Mucosa of descending colon (tissue), 3 donors: ENCODE results near the gene TBX15. TPM values are rescaled to one million over a fixed set of nuclear protein-coding genes. Genes with fewer than 3 reads are reported as not detected.

ENCODE experiments used
- ATAC-seq: fragments of 200-7000 bp; cut with Tn5 transposase; one replicate; pipeline ENCODE4 v1.9.1; 2020; ENCODE audit warnings: mild to moderate bottlenecking, moderate library complexity
- DNase-seq, 3 donors: peaks; one replicate each; pipeline ENCODE4 v3.0.0-alpha.2; 2020
- H3K36me3 ChIP-seq: fragments of 200-600 bp; one replicate; pipeline ENCODE4 v1.8.0; 2021; ENCODE audit warnings: low read depth, mild to moderate bottlenecking
- H3K4me1 ChIP-seq: fragments of 200-600 bp; one replicate; pipeline ENCODE4 v1.8.0; 2021; ENCODE audit warnings: low read depth, mild to moderate bottlenecking
- H3K4me3 ChIP-seq: fragments of 200-600 bp; one replicate; pipeline ENCODE4 v1.8.0; 2021; ENCODE audit warnings: mild to moderate bottlenecking
- H3K9me3 ChIP-seq: fragments of 200-600 bp; one replicate; pipeline ENCODE4 v1.8.0; 2021; ENCODE audit warnings: mild to moderate bottlenecking
- intact Hi-C, 2 donors: fragments of 100-400 bp; cut with DNase I in 1 of 2; cut with micrococcal nuclease in 1 of 2; formaldehyde crosslinking; loops; one replicate each; pipeline versions ENCODE4 v1.11.0 to v1.11.1; 2022; cut with DNase I, micrococcal nuclease
- total RNA-seq, 3 donors: library from RNA; stranded (reverse); fragmentation: NEBNext Ultra II Directional in 2 of 3; extraction: Animal tissue kit (Norgen Biotek cat#: 25700) in 2 of 3; gene quantifications; one replicate each; pipeline versions ENCODE4 v1.2.1 to v1.2.4, GENCODE V29; 2021 to 2023
- TF ChIP-seq, protein P1 (sequence below): fragments of 200-600 bp; IDR thresholded peaks from one replicate; pipeline ENCODE4 v1.8.0; 2022; ENCODE audit warnings: antibody characterized with exemption, mild to moderate bottlenecking
- donor health status: DM: no; HTN: no; CAD: no; lungs with moderate emphysema.
- donor health status: DM: no; HTN: no; CAD: no.
- donor health status: DM: no; HTN: yes; CAD: no.

TBX15 gene
- total RNA-seq, 3 donors from 2014 or later = not detected

DNA sequence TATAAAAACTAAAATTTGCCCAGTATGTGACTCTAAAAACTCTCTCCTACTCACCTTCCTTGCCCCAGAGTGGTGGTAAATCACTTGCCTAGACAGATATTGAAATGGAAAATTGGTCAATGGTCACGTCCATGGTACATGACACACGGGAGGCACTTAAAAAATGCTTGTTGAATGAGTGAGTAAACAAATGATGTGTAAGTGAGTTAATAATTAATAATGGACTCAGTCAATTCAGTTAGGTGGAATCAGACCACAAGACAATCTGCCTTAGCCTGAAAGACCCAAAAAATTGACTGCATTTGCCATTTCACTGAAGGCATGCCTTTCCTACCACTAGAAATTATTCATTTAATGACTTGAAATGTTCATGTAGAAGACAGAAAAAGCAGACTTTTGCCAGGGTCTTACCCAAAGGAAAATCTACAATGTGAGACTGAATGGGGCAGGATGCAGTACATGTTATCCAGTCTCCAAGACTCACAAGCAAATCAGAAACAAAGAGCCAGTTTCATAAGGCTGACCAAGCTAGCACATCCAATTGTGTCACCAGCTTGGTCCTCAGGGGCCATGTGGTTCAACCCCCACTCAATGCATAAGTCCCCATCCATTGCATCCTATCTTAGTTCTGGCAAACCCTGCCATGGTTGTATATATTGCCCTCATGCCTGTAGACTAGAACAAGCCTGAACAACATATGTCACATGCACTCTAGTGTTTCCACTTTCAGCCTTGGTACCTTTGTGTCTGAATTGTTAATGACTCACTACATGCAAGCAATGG, 73.6 kb downstream of the TBX15 start:
- DNase-seq (no peak), ATAC-seq (no peak)
- intact Hi-C loops = no loop called here
- TF ChIP-seq, protein P1, sequence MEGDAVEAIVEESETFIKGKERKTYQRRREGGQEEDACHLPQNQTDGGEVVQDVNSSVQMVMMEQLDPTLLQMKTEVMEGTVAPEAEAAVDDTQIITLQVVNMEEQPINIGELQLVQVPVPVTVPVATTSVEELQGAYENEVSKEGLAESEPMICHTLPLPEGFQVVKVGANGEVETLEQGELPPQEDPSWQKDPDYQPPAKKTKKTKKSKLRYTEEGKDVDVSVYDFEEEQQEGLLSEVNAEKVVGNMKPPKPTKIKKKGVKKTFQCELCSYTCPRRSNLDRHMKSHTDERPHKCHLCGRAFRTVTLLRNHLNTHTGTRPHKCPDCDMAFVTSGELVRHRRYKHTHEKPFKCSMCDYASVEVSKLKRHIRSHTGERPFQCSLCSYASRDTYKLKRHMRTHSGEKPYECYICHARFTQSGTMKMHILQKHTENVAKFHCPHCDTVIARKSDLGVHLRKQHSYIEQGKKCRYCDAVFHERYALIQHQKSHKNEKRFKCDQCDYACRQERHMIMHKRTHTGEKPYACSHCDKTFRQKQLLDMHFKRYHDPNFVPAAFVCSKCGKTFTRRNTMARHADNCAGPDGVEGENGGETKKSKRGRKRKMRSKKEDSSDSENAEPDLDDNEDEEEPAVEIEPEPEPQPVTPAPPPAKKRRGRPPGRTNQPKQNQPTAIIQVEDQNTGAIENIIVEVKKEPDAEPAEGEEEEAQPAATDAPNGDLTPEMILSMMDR = no peak
- no peaks in the 10 kb centered on the region for H3K36me3 ChIP-seq
- H3K9me3 ChIP-seq = no peaks in the 10 kb centered on the region
- no peaks in the 10 kb centered on the region for H3K4me1 ChIP-seq
- H3K4me3 ChIP-seq = no peak overlapping the region

DNA sequence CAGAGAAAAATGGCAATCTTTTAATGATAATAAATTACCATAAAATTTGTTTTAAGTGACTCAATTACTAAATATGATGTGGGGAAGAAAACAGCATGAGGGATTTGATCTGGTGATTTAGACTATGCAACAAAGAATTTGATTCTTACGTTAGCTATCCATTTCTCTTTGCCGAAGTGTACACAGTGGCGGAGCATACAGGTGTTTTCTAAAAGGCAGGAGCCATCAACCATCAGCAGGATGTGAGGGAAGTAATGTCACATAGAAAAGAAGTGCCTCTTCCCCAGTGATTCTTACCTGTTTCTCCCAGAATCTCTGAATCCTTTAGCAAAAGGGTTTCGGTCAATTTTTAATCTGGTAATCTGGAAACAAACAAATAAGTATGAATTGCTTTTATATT, 74.3 kb downstream of the TBX15 start:
- Histone ChIP-seq H3K9me3 (no peaks in the 10 kb centered on the region), H3K4me3 (no peak overlapping the region), H3K4me1 (no peaks in the 10 kb centered on the region), H3K36me3 (no peaks in the 10 kb centered on the region)
- ATAC-seq (no peak), DNase-seq (no peak)
- intact Hi-C loops = no loop called here
- TF ChIP-seq, protein P1 = no peak

DNA sequence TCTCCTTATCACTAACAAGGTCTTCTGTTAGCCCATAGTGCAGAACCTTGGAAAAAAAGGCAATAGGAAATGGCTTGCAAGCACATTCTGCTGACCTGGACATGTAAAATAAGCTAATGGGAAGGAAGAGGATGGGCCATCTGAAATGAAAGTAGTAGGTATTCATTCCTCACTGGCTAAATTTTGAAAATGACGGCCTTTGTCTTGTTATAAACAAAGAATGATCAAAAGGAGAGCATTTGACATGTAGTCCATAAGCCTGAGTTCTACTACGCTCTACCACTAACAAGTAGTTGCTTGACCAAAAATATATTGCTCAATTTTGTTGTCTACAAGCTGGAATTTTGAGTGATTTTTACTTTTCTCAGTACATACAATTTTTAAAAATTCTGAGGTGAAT, 75.6 kb downstream of the TBX15 start:
- no peak for ATAC-seq

DNA sequence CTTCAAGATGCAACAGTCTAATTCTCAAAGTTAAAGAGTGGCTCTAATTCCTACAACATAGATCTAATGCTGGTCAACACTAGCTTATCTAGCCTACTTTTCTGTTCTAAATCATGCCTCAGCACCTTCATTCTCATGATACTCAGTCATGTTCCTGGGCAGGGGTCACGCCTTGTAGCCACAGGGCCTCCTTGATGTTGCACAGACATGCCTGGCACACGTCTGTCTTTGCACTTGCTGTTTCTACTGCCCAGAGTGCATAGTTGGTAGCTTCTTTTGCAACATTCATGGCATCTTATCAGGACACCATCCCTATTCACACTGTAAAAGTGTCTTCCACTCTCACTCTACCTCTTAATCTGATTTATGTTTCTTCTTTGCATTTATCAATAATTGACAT, 76.6 kb downstream of the TBX15 start:
- no peaks in the 10 kb centered on the region for H3K9me3 ChIP-seq
- no peak for ATAC-seq
- DNase-seq = no peak
- H3K36me3 ChIP-seq = no peaks in the 10 kb centered on the region
- H3K4me1 ChIP-seq = no peaks in the 10 kb centered on the region
- intact Hi-C loops = no loop called here
- no peak overlapping the region for H3K4me3 ChIP-seq
- TF ChIP-seq, protein P1 = no peak

More for the DNA sequence above, 75.6 kb downstream of the TBX15 start:
- no peaks in the 10 kb centered on the region for H3K9me3 ChIP-seq
- H3K36me3 ChIP-seq = no peaks in the 10 kb centered on the region
- H3K4me3 ChIP-seq = no peak overlapping the region
- intact Hi-C loops = no loop called here
- no peaks in the 10 kb centered on the region for H3K4me1 ChIP-seq
- TF ChIP-seq, protein P1 = no peak
- no peak for DNase-seq

DNA sequence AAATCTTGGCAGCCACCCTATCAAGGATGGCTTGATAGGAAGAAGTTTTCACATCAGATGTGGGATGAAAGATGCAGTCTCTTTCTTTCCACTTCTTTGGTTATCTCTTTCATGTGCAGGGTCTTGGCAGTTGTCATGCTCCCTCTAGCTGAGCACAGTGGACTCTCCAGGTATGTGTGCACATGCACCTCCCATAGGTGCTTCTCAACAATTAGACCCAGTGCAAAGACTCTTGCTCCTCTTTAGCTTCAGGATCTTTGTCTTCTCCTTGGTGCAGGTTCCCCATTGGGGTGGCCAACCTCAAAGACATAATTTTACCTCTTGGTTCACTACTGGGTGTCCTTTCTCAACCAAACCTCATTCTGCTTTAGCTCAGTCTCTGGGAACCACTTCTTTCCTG, 80.7 kb downstream of the TBX15 start:
- Histone ChIP-seq H3K4me1 (no peaks in the 10 kb centered on the region), H3K9me3 (no peaks in the 10 kb centered on the region), H3K36me3 (no peaks in the 10 kb centered on the region), H3K4me3 (no peak overlapping the region)
- TF ChIP-seq, protein P1 = no peak
- no peak for ATAC-seq
- no peak for DNase-seq
- intact Hi-C loops = no loop called here
